B cell (primary cell): Measurements from ENCODE around the gene PRPS1. TPM values are rescaled to one million over a fixed set of nuclear protein-coding genes. Genes with fewer than 3 reads are reported as not detected.
"Not testable (repeated sequence)": the region's sequence is repeated elsewhere in the genome, so short reads cannot be mapped to it uniquely, and the experiment has no call there.

Experiments used
- ATAC-seq: fragments of 200-7000 bp; cut with Tn5 transposase; one replicate; pipeline ENCODE4 v1.10.0; 2021; ENCODE audit warnings: low read depth, mild to moderate bottlenecking, moderate number of reproducible peaks, moderate library complexity
- CTCF ChIA-PET: fragments of 350-600 bp; sonication (Branson Sonifier 250); formaldehyde crosslinking; loops from one replicate; lab custom pipeline; 2021; ENCODE audit warnings: antibody characterized with exemption, inconsistent platforms; lab: Charles Lee
- POLR2A ChIA-PET: fragments of 350-600 bp; sonication (Branson Sonifier 250); formaldehyde crosslinking; loops from one replicate; lab custom pipeline; 2021; ENCODE audit warnings: antibody characterized with exemption; lab: Charles Lee
- DNase-seq: peaks from one replicate; pipeline ENCODE4 v3.0.0; 2013
- H2AFZ ChIP-seq: 2 replicates; pipeline ENCODE4 v1.6.1; 2012; ENCODE audit warnings: mild to moderate bottlenecking, low read depth, low read length; ENCODE audit not compliant: insufficient read depth, poor library complexity, severe bottlenecking
- H3K27ac ChIP-seq, 2 donors: 1 replicate in 1 of 2; 2 replicates in 1 of 2; pipeline ENCODE4 v1.5.1; 2012 to 2013; ENCODE audit warnings: low read length in 2 of 2, mild to moderate bottlenecking in 2 of 2, moderate library complexity in 1 of 2
- H3K27me3 ChIP-seq, 4 experiments: fragments of 200-600 bp in 1 of 4; sonication (generic) in 1 of 4; replicated peaks in 1 of 4; 1 replicate in 2 of 4; 2 replicates in 2 of 4; pipeline versions ENCODE4 v1.6.1 to v1.7.0; 2013 to 2016; ENCODE audit warnings: low read length in 3 of 4, mild to moderate bottlenecking in 2 of 4, mixed read lengths in 1 of 4, moderate library complexity in 1 of 4; ENCODE audit not compliant: insufficient read depth in 4 of 4, control insufficient read depth in 3 of 4; ENCODE audit errors: control extremely low read depth in 1 of 4
- H3K36me3 ChIP-seq, 2 experiments: replicated peaks in 1 of 2; 1 replicate in 1 of 2; 2 replicates in 1 of 2; pipeline versions ENCODE4 v1.6.1 to v1.7.1; 2013; ENCODE audit warnings: low read length in 1 of 2; ENCODE audit not compliant: insufficient read depth in 2 of 2, control insufficient read depth in 1 of 2; ENCODE audit errors: control extremely low read depth in 1 of 2, extremely low read depth in 1 of 2
- H3K4me1 ChIP-seq, 2 donors: fragments of 200-600 bp in 1 of 2; sonication (generic) in 1 of 2; 1 replicate in 1 of 2; 2 replicates in 1 of 2; pipeline versions ENCODE4 v1.5.1 to v1.6.1; 2013 to 2017; ENCODE audit warnings: low read length in 2 of 2; ENCODE audit not compliant: control insufficient read depth in 2 of 2, insufficient read depth in 2 of 2
- H3K4me2 ChIP-seq: replicated peaks from 2 replicates; pipeline ENCODE3; 2012; ENCODE audit warnings: mild to moderate bottlenecking, low read depth, low read length; ENCODE audit not compliant: poor library complexity, severe bottlenecking
- H3K4me3 ChIP-seq, 5 experiments: fragments of 200-600 bp in 1 of 5; sonication (generic) in 1 of 5; 1 replicate in 3 of 5; 2 replicates in 2 of 5; pipeline versions ENCODE4 v1.5.1 to v1.7.0; 2011 to 2016; ENCODE audit warnings: low read length in 4 of 5, mild to moderate bottlenecking in 4 of 5, low read depth in 2 of 5, control low read depth in 1 of 5, moderate library complexity in 1 of 5; ENCODE audit not compliant: insufficient read depth in 1 of 5; ENCODE audit errors: control extremely low read depth in 1 of 5, extremely low read depth in 1 of 5
- H3K79me2 ChIP-seq: fragments of 200-600 bp; sonication (generic); one replicate; pipeline ENCODE4 v1.6.0; 2016; ENCODE audit warnings: low read length; ENCODE audit not compliant: control insufficient read depth, insufficient read depth
- H3K9ac ChIP-seq: fragments of 200-600 bp; sonication (generic); 2 replicates; pipeline ENCODE4 v1.6.1; 2017; ENCODE audit warnings: mild to moderate bottlenecking, low read length, moderate library complexity
- H3K9me3 ChIP-seq, 3 donors: one replicate each; pipeline versions ENCODE4 v1.6.1 to v1.7.1; 2013; ENCODE audit warnings: low read length in 2 of 3; ENCODE audit not compliant: control insufficient read depth in 2 of 3, insufficient read depth in 1 of 3; ENCODE audit errors: control extremely low read depth in 1 of 3
- H4K20me1 ChIP-seq: 2 replicates; pipeline ENCODE4 v1.6.0; 2012; ENCODE audit warnings: mild to moderate bottlenecking, low read length; ENCODE audit not compliant: insufficient read depth, control insufficient read depth, poor library complexity, severe bottlenecking
- H3K27ac Mint-ChIP-seq: one replicate; pipeline ENCODE4 v1.8.0; 2021; ENCODE audit warnings: mixed read lengths
- H3K27me3 Mint-ChIP-seq: one replicate; pipeline ENCODE4 v1.8.0; 2021; ENCODE audit warnings: mixed read lengths
- H3K4me1 Mint-ChIP-seq: one replicate; pipeline ENCODE4 v1.8.0; 2021; ENCODE audit warnings: mixed read lengths
- H3K4me3 Mint-ChIP-seq: one replicate; pipeline ENCODE4 v1.8.0; 2021; ENCODE audit warnings: mixed read lengths
- H3K9me3 Mint-ChIP-seq: one replicate; pipeline ENCODE4 v1.8.0; 2022; ENCODE audit warnings: mixed read lengths; ENCODE audit not compliant: insufficient read depth
- EZH2 ChIP-seq: IDR thresholded peaks from 2 replicates; pipeline ENCODE4 v1.6.1; 2012; ENCODE audit warnings: borderline replicate concordance, low read depth, mild to moderate bottlenecking, moderate library complexity, low read length; ENCODE audit not compliant: insufficient read depth, poor library complexity, severe bottlenecking
- WGBS: methylation state at CpG from one replicate; pipeline ENCODE4 v1.1.5; 2013; ENCODE audit warnings: missing lambda C conversion rate; ENCODE audit not compliant: insufficient coverage; 5-methylcytosine and 5-hydroxymethylcytosine counted together
- intact Hi-C: fragments of 100-400 bp; cut with micrococcal nuclease; formaldehyde crosslinking; loops from one replicate; pipeline ENCODE4 v1.10.0; 2022
- polyA plus RNA-seq: library from polyadenylated mRNA; depleted of rRNA; stranded (reverse); fragments of >200 nt; gene quantifications from 2 replicates; pipeline ENCODE4 v1.2.3, GENCODE V29; 2012
- total RNA-seq, 2 donors: library from RNA; stranded (reverse); fragments of 120-200 nt in 1 of 2; gene quantifications; 1 replicate in 1 of 2; 2 replicates in 1 of 2; pipeline versions ENCODE4 v1.2.3 to v1.2.4, GENCODE V29; 2013 to 2022
- TF ChIP-seq, protein P1 (sequence below): fragments of 200-600 bp; IDR thresholded peaks from one replicate; pipeline ENCODE4 v1.8.0; 2022; ENCODE audit warnings: antibody characterized with exemption, mild to moderate bottlenecking

PRPS1 gene
- total and polyA plus RNA-seq, 2 donors (not counting 1 experiment from before 2014, with no cell fraction given), result 42.2 to 52.1 TPM

DNA sequence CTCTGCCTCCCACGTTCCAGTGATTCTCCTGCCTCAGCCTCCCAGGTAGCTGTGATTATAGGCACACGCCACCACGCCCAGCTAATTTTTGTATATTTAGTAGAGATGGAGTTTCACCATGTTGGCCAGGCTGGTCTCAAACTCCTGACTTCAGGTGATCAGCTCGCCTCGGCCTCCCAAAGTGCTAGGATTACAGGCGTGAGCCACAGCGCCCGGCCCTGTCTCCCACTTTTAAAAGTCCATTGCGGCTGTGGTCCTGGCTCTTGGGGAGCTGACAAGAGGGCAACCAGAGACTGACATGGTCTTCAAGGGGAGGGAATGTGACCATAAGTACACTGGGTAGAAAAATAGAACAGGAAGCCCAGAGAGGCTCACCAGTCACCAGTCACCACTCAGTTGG is 42.9 kb downstream of the PRPS1 start:
- H3K4me3 Mint-ChIP-seq, H3K4me3 ChIP-seq, H3K27me3 Mint-ChIP-seq, intact Hi-C loops, H3K27me3 ChIP-seq, H3K9me3 Mint-ChIP-seq, H3K9ac ChIP-seq, H3K9me3 ChIP-seq, H2AFZ ChIP-seq, POLR2A ChIA-PET, H3K4me2 ChIP-seq, H3K36me3 ChIP-seq, DNase-seq, H4K20me1 ChIP-seq, ATAC-seq: not testable (repeated sequence)
- Histone ChIP-seq H3K4me1 (peaks cover 29 to 36% of the 10 kb centered on the region in 2 donors), H3K27ac (peak overlapping the region in 1 of 2 donors; percentile 55), H3K79me2 (peaks cover 17% of the 10 kb centered on the region)
- CTCF ChIA-PET, result interaction anchor here (1.0 to 3.9 kb wide), 3 partner anchors 10 to 106 kb away, joined by 3 to 27 read pairs (median 9); partner anchors contain the start of genes NCBP2L and TSC22D3
- H3K27ac Mint-ChIP-seq, result peak overlapping the region; percentile 37
- no CpG with 5 or more reads among the region's 9 CpGs for WGBS
- H3K4me1 Mint-ChIP-seq, result peaks cover 45% of the 10 kb centered on the region

DNA sequence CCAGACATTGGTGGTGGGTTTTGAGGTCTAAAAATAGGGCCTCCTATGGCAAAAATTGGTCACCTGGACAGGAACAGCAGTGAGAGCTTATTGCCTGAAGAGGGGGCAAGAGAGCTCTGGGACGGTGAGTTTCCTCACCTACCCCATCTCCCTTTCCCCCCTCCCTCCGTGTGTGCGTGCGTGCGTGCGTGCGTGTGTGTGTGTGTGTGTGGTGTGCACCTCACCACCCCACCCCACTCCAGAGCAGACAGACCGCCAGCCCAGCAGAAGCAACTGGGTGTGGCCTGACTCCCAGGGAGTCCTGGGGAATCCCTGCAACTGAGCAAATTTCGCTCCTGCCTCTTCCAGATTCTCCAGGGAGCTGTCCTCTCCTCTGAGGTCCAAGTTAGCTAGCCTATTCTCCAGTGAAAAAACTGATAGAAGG is 44.7 kb downstream of the PRPS1 start:
- Histone ChIP-seq H3K79me2 (peaks cover 16% of the 10 kb centered on the region), H3K4me1 (peaks cover 38 to 52% of the 10 kb centered on the region in 2 donors), H3K9ac (peak overlapping the region; percentile 60), H3K27ac (peak overlapping the region; percentile 99 to 100), H3K27me3 (no peaks in the 10 kb centered on the region), H3K36me3 (no peaks in the 10 kb centered on the region), H3K4me3 (peak overlapping the region in 2 of 5 experiments; percentile 27 to 53), H4K20me1 (no peaks in the 10 kb centered on the region), H3K4me2 (peak overlapping the region; percentile 90), H2AFZ (no peak overlapping the region), H3K9me3 (no peaks in the 10 kb centered on the region)
- ATAC-seq, result peak; percentile 46
- TF ChIP-seq, protein P1, sequence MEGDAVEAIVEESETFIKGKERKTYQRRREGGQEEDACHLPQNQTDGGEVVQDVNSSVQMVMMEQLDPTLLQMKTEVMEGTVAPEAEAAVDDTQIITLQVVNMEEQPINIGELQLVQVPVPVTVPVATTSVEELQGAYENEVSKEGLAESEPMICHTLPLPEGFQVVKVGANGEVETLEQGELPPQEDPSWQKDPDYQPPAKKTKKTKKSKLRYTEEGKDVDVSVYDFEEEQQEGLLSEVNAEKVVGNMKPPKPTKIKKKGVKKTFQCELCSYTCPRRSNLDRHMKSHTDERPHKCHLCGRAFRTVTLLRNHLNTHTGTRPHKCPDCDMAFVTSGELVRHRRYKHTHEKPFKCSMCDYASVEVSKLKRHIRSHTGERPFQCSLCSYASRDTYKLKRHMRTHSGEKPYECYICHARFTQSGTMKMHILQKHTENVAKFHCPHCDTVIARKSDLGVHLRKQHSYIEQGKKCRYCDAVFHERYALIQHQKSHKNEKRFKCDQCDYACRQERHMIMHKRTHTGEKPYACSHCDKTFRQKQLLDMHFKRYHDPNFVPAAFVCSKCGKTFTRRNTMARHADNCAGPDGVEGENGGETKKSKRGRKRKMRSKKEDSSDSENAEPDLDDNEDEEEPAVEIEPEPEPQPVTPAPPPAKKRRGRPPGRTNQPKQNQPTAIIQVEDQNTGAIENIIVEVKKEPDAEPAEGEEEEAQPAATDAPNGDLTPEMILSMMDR, result peak; percentile 65
- no peak for TF ChIP-seq EZH2
- H3K9me3 Mint-ChIP-seq, result no peaks in the 10 kb centered on the region
- no CpG with 5 or more reads among the region's 9 CpGs for WGBS
- H3K4me3 Mint-ChIP-seq, result peak overlapping the region; percentile 83
- intact Hi-C loops, result loop anchor here (1.0 to 2.0 kb wide), 3 partner anchors 18 to 104 kb away; partner anchors contain the start of gene NCBP2L
- DNase-seq, result peak; percentile 88
- H3K27ac Mint-ChIP-seq, result peak overlapping the region; percentile 98
- ChIA-PET CTCF (interaction anchor here (0.7 to 9.1 kb wide), 16 partner anchors 9 to 763 kb away, joined by 3 to 318 read pairs (median 4); partner anchors contain the start of genes NCBP2L, PRPS1 and TSC22D3), POLR2A (interaction anchor here (0.6 to 8.2 kb wide), 9 partner anchors 9 to 419 kb away, joined by 3 to 375 read pairs (median 3); partner anchors contain the start of genes ATG4A, NCBP2L, PSMD10 and TSC22D3)
- H3K27me3 Mint-ChIP-seq, result no peaks in the 10 kb centered on the region
- H3K4me1 Mint-ChIP-seq, result peaks cover 48% of the 10 kb centered on the region
